Middle frontal gyrus (tissue), 1 donor: Measurements from ENCODE around the gene PRKCZ.
"Not testable (repeated sequence)": the region's sequence is repeated elsewhere in the genome, so short reads cannot be mapped to it uniquely, and the experiment has no call there.

Experiments used
- DNase-seq: peaks from one replicate; pipeline ENCODE4 v3.0.0-alpha.2; 2015; ENCODE audit warnings: low spot score; ENCODE audit errors: extremely low spot score

PRKCZ gene

DNA sequence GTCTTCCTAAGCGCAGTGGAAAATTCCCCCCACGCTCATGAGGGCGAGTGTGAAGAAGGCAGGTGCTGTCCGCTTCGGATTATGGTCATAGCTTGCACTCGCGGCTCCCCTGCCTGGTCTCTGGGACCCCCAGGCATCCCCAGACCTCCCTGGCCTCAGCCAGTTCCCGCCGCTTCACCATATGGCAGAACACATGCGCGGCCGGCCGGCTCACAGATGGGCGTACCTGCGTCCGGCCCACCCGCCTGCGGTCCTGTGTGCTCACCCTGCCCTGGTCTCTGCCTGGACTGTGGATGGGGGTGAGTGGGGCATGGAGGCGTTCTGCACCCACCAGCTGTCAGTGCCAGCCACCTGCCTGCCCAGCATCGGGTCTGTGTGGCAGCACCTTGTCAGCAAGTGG, 34.1 kb downstream of the PRKCZ start:
- DNase-seq, result no peak

GRCh38 chr1:2085080-2085479, 34.9 kb downstream of the PRKCZ start:
- DNase-seq, result no peak

DNA sequence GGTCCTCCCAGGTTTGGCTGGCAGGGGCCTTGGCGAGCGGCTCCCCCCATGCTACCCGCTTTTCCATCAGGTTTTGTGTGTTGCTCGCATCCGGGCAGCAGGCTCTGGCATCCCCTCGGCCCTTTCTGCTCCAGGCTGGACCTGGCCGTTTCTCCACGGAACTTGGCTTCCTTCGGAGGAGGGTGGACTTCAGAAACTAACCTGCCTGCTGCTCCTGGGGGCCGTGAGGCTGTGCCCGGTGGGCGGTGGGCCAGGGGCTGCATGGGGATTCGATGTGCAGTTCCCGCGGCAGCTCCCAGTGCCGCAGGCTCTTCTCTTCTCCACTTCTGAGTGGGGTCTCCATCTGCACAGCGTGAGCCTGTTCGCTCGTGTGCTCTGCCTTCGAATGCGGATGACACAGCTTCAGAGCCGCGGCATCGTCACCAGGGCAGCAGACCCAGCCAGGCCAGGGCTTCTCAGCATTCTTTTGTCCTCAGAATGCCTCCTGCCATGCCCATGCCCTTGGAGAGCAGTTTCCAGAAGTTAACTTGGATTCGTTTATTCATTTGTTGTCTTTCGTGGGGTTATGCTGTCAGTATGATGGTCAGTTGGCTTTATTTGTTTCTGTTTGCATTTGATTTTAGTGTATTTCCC, 36.4 kb downstream of the PRKCZ start:
- no peak for DNase-seq

DNA sequence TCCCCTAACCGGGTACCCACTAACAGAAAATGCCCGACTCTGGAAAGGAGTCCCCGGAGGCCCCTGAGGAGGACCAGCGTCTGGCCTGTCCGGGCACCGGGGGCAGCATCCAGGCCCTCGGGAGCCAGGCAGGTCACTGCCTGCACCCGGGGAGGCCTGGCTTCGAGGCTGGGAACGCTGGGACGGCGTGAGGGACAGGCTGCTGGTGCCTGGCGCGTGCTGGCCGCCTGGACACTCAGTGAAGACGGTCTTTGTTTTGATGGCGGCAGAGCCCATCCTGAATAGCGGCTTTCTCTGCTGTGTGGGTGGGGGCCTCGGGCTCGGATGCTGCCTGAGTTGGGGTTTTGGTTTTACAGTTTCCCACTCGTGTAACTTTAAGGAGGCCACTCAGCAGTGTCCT, 37.6 kb downstream of the PRKCZ start:
- peak; percentile 53 for DNase-seq

DNA sequence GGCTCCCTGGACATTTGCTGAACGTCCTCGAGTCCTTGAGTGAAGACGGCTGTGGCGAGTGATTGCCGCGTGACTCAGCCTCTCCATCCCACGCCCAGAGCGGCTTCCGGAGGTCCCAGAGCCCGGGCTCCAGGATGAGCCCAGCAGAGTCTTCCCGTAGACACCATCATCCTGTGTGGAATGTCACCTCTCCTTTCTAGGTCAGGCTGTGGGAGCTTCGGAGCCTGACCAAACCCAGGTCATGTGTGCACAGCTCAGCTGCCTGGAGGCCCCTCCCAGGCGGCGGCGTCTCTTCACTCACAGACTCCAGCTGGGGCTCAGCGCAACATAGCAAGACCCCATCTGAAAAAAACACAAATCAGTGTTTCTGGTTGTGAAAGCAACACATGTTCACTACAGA, 38.2 kb downstream of the PRKCZ start:
- no peak for DNase-seq

- DNase-seq, result no peak
Measured at GRCh38 chr1:2089051-2089450, 38.8 kb downstream of the PRKCZ start.

GRCh38 chr1:2090216-2090890, 40.1 kb downstream of the PRKCZ start:
- DNase-seq, result no peak

GRCh38 chr1:2091611-2092604, 41.7 kb downstream of the PRKCZ start:
- peak; percentile 22 for DNase-seq

DNA sequence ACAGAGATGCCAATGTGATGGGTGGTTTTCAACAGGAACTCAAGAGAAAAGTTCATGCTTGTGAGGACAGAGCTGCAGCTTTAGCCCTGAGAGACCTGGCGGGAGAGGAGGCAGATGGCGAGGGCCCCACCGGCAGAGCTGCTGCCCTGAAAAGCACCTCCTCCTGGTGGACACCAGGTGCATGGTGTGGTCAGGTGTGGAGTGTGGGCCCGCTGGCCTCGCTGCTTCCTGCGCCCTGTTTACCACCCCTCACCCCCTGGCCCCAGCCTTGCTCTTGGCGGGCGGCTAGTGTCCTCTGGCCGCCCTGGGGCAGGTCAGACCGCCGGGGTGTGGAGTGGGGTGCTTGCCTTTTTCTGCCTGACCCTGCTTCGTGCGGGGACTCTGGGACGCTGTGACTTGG, 42.8 kb downstream of the PRKCZ start:
- no peak for DNase-seq

GRCh38 chr1:2093636-2094035, 43.4 kb downstream of the PRKCZ start:
- DNase-seq, result no peak

DNA sequence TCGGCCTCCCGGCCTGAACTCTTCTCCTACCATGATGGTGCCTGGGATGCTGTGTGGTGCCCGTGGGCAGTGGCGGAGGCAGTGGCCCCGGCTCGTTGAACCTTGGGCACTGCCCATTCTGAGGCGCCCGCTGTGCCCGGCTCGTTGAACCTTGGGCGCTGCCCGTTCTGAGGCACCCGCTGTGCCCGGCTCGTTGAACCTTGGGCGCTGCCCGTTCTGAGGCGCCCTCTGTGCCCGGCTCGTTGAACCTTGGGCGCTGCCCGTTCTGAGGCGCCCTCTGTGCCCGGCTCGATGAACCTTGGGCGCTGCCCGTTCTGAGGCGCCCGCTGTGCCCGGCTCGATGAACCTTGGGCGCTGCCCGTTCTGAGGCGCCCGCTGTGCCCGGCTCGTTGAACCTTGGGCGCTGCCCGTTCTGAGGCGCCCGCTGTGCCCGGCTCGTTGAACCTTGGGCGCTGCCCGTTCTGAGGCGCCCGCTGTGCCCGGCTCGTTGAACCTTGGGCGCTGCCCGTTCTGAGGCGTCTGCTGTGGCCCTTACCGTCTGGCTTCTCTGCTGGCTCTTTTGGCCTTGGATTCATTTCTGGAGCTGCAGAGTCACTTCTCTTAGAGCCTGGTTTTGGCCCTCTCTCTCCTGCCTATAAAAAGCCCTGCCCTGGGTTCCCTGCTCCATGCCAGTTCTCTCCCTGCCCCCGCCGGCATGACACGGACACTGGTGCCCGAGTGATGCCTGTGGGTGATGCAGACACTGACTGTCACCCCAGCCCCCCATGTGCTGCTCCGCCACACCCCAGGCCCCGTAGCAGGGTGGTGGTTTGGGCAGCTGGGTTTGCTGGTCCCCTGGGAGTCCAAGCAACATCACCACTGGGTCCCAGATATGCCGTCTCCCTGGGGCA, 44.3 kb downstream of the PRKCZ start:
- DNase-seq, result not testable (repeated sequence)

GRCh38 chr1:2095394-2095793, 45.2 kb downstream of the PRKCZ start:
- DNase-seq, result no peak

- no peak for DNase-seq
Measured at GRCh38 chr1:2095981-2096736, 45.9 kb downstream of the PRKCZ start.

- no peak for DNase-seq
Measured at GRCh38 chr1:2097386-2098300, 47.4 kb downstream of the PRKCZ start.

- DNase-seq, result no peak
Measured at GRCh38 chr1:2098301-2098698, 48.1 kb downstream of the PRKCZ start.

DNA sequence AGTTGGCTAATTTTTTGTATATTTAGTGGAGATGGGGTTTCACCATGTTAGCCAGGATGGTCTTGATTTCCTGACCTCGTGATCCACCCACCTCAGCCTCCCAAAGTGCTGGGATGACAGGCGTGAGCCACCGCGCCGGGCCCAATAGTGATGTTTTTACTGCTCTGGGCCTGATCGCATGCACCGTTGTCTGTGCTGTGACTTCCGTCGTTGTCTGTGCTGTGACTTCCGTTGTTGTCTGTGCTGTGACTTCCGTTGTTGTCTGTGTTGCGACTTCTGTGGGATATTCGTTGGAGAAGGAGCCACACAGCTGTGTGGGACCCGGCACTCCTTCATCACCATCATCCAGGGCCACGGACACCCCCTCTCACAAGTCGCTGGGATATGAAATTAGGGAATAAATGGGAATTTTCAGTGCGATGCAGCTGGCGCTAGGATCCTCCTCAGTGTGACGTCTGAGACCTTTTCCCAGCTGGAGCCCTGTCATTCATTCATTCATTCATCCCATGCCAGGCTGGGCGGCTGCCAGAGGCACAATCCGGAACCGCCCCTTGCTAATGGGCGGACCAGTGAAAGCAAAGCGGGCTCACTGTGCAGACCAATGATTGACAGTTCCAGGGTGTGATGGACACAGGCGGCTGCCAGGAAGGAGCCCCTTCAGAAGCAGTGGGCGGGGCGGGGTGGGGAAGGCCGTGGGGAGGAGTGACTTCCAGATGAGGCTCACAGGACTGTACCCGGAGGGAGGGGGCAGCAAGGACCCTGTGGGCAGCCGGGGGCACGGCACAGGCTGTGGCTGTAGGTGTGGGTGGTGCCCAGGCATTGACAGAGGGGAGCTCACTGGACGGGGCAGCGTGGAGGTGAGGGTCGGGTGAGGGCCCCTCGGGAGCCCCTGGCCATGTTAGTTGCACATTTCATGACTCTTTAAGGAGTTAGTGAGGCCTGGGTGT, 48.9 kb downstream of the PRKCZ start:
- peak; percentile 61 for DNase-seq

DNA sequence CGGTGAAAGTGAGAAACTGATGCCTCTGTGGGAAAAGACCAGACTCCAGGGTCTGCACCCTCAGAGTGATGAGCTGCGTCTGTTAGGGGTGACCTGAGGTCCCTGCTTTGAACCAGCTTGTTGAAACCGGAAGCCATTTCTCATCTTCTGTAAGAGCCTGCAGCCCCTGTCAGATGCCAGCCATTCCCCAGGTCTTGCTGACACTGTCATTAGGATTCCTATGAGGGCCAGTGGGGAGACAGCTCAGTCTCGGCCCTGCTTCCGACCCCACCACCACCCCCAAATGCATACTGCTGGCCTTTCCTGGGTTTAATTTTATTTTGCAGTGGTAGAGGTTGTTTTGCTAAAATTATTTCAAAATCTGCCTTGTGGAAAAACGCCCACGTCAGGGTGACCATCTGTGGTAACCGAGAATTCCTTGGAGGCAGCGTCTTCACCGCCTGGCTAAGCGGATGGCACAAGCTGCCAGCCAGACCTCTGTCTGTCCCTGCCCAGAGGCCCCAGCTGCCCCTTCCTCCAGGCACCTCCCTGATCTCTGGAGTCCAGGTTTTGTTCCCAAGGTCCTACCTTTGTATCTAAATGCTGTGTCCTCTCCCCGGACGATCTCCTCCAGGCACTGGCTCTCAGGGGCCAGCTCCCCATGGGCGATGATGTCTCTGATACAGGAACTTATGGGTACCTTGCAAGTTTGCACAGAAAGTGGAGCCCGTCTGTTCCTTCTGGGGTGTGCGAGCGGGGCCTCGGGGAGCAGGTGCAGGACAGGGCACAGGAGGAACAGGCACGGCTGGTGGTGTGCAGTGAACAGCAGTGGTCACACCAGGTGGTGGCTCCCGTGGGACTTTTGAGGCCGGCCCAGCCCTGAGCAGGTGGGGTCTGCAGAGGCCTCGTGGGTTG, 49.9 kb downstream of the PRKCZ start:
- DNase-seq, result peak; percentile 63
